Measurements from ENCODE around the gene SERPINA5. TPM values are rescaled to one million over a fixed set of nuclear protein-coding genes. Genes with fewer than 3 reads are reported as not detected.

SERPINA5 gene
- total RNA-seq, 1 experiment from 2014 or later = 2.2 TPM

- Mint-ChIP-seq H3K4me3 (ENCODE audit: unreplicated experiment) (no peak overlapping the region), H3K27ac (ENCODE audit: unreplicated experiment) (no peak overlapping the region), H3K9me3 (ENCODE audit: unreplicated experiment) (peaks cover 23% of the 10 kb centered on the region), H3K36me3 (ENCODE audit: insufficient read depth, unreplicated experiment) (no peaks in the 10 kb centered on the region), H3K4me1 (ENCODE audit: low read depth, unreplicated experiment) (no peaks in the 10 kb centered on the region), H3K27me3 (ENCODE audit: insufficient read depth, unreplicated experiment) (no peaks in the 10 kb centered on the region)
- BruUV-seq (replicated peaks) = no TSS peak
- ChIA-PET POLR2A (no interaction called here), CTCF (interaction anchor here (0.5 kb wide), 1 partner anchor 20 kb away, joined by 3 read pairs; no protein-coding TSS in a partner anchor)
- H3K36me3 ChIP-seq (ENCODE audit: control insufficient read depth, insufficient read depth, low read length) = no peaks in the 10 kb centered on the region
- H3K9me3 ChIP-seq = peaks cover 6% of the 10 kb centered on the region
- H3K4me1 ChIP-seq = no peaks in the 10 kb centered on the region
- DNase-seq = no peak
- TF ChIP-seq CTCF (IDR thresholded peaks at IDR 0.05; ENCODE audit: insufficient read depth in 1 of 2, low read depth in 1 of 2, low read length in 1 of 2, severe bottlenecking in 1 of 2, unreplicated experiment in 1 of 2) = no peak
- intact Hi-C loops (cut with micrococcal nuclease; ENCODE audit: unreplicated experiment) = no loop called here
- no peaks in the 10 kb centered on the region; the same call in 1 of the 2 replicates for H3K27me3 ChIP-seq (replicated peaks; ENCODE audit: control insufficient read depth, insufficient read depth, low read length)
- H3K4me3 ChIP-seq (ENCODE audit: low read depth, low read length) = no peak overlapping the region
These were observed 42.2 kb downstream of the SERPINA5 start for GRCh38 chr14:94623422-94623809.

GRCh38 chr14:94623856-94624499, 42.8 kb downstream of the SERPINA5 start:
- no peak for TF ChIP-seq CTCF (IDR thresholded peaks at IDR 0.05; ENCODE audit: insufficient read depth in 1 of 2, low read depth in 1 of 2, low read length in 1 of 2, severe bottlenecking in 1 of 2, unreplicated experiment in 1 of 2)
- Mint-ChIP-seq H3K36me3 (ENCODE audit: insufficient read depth, unreplicated experiment) (no peaks in the 10 kb centered on the region), H3K9me3 (ENCODE audit: unreplicated experiment) (peaks cover 17% of the 10 kb centered on the region), H3K4me3 (ENCODE audit: unreplicated experiment) (no peak overlapping the region), H3K27ac (ENCODE audit: unreplicated experiment) (no peak overlapping the region), H3K4me1 (ENCODE audit: low read depth, unreplicated experiment) (no peaks in the 10 kb centered on the region), H3K27me3 (ENCODE audit: insufficient read depth, unreplicated experiment) (peaks cover under 1% of the 10 kb centered on the region)
- intact Hi-C loops (cut with micrococcal nuclease; ENCODE audit: unreplicated experiment) = no loop called here
- no TSS peak for BruUV-seq (replicated peaks)
- DNase-seq = no peak
- Histone ChIP-seq H3K36me3 (ENCODE audit: control insufficient read depth, insufficient read depth, low read length) (no peaks in the 10 kb centered on the region), H3K4me3 (ENCODE audit: low read depth, low read length) (no peak overlapping the region), H3K27me3 (replicated peaks; ENCODE audit: control insufficient read depth, insufficient read depth, low read length) (no peaks in the 10 kb centered on the region; the same call in 1 of the 2 replicates), H3K4me1 (no peaks in the 10 kb centered on the region), H3K9me3 (0 out of 2 replicates have a peak, but pooled peaks cover 3% of the 10 kb centered on the region)
- ChIA-PET CTCF (interaction anchor here (0.5 kb wide), 1 partner anchor 21 kb away, joined by 3 read pairs; no protein-coding TSS in a partner anchor), POLR2A (no interaction called here)

- intact Hi-C loops (cut with micrococcal nuclease; ENCODE audit: unreplicated experiment) = no loop called here
- Mint-ChIP-seq H3K4me3 (ENCODE audit: unreplicated experiment) (no peak overlapping the region), H3K27ac (ENCODE audit: unreplicated experiment) (no peak overlapping the region), H3K4me1 (ENCODE audit: low read depth, unreplicated experiment) (no peaks in the 10 kb centered on the region), H3K36me3 (ENCODE audit: insufficient read depth, unreplicated experiment) (no peaks in the 10 kb centered on the region), H3K9me3 (ENCODE audit: unreplicated experiment) (peaks cover 9% of the 10 kb centered on the region), H3K27me3 (ENCODE audit: insufficient read depth, unreplicated experiment) (peaks cover 3% of the 10 kb centered on the region)
- no peaks in the 10 kb centered on the region for H3K4me1 ChIP-seq
- ChIA-PET CTCF (interaction anchor here (0.6 kb wide), 1 partner anchor 64 kb away, joined by 5 read pairs; no protein-coding TSS in a partner anchor), POLR2A (no interaction called here)
- no peaks in the 10 kb centered on the region; the same call in 1 of the 2 replicates for H3K27me3 ChIP-seq (replicated peaks; ENCODE audit: control insufficient read depth, insufficient read depth, low read length)
- no peak for DNase-seq
- BruUV-seq (replicated peaks) = no TSS peak
- no peaks in the 10 kb centered on the region for H3K36me3 ChIP-seq (ENCODE audit: control insufficient read depth, insufficient read depth, low read length)
- H3K9me3 ChIP-seq = no peaks in the 10 kb centered on the region
- H3K4me3 ChIP-seq (ENCODE audit: low read depth, low read length) = no peak overlapping the region
- TF ChIP-seq CTCF (IDR thresholded peaks at IDR 0.05; ENCODE audit: insufficient read depth in 1 of 2, low read depth in 1 of 2, low read length in 1 of 2, severe bottlenecking in 1 of 2, unreplicated experiment in 1 of 2) = no peak
These were observed 43.5 kb downstream of the SERPINA5 start for GRCh38 chr14:94624537-94625352.
